ENCODE results near the gene RAB6B.

RAB6B gene

DNA sequence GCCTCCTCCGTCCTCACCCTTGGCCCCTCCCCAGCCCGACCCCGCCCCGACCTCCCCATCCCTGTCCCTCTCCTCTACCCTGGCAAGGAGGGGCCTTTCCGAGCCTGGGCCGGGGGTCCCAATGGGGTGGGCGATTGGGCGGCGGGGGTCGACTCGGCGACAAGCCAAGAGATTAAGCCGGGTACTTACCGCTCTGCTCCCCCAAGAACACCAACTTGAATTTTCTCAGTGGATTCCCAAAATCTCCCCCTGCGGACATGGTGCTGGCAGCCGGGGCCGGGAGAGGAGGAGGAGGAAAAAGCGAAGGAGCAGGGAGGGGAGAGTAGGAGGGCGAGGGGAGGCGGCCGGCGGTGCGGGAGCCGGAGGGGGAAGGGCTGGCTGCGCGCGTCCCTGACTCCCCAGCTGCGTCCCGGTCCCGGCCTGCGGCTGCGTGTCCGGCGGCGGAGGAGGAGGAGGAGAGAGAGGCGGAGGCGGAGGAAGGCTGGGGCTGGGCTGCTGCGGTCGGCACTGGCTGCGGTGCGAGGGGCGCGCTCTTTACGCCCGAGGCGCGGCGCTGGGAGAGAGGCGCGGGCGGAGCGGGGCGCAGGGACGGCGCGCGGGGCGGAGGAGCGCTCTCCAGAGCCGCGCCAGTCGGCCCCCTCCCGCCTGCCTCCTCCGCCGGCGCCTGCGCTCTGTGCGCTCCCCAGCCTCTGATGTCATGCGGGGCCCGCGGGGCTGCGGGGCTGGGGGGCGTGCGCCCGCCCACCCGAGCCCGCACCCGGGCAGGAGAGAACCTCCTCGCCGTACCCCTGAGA lies at the start of gene RAB6B:
RAB6B (minus strand) TSS at position 675 of the 794 bp plus-strand sequence; CDS start at position 259, 416 bp downstream.
- no peak for DNase-seq

GRCh38 chr3:133944641-133945380 lies 49.1 kb upstream of the RAB6B start:
- DNase-seq, result no peak

- DNase-seq, result no peak
Measured at GRCh38 chr3:133944181-133944580, 48.5 kb upstream of the RAB6B start.

GRCh38 chr3:133943639-133944141 lies 48.0 kb upstream of the RAB6B start:
- no peak for DNase-seq

- DNase-seq, result no peak
Measured at GRCh38 chr3:133943031-133943535, 47.4 kb upstream of the RAB6B start.

DNA sequence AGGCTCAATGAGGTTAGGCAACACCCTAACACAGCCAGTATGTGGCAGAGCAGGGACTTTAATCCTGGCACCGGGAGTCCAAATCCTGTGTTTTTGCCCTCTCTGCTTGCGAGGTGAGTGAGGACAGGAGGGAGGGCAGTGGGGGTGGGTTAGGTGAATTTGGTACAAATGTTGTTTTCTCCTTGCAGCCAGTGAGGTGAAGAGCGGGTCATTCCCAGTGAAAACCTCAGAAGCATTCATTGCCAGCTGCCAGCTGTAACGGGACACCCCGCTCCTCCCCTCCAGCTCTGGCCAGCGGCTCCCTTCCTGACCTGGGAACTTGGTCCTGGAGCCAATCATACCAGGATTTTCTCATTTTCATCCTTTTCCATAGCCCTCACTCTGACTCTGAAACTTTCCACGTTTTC lies 45.7 kb upstream of the RAB6B start:
- DNase-seq, result no peak

- no peak for DNase-seq
Measured at GRCh38 chr3:133940536-133940935, 44.9 kb upstream of the RAB6B start.

DNA sequence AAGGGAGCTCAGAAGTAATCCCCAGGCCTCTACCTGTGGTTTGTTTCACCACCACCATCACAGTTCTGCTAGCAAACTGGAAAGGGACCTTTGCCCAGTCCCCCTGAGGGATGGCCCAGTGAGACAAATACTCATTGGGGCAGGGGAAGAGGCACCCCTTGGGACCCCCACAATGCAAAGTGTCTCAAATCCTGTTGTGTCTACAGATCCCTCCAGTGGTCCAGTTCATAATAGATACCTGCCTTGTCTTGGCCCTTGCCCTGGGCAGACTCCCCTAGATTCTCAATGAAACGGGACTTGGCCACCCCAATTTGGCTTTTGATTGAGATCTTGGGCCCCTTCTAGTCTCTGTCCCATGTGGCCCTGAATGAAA lies 43.8 kb upstream of the RAB6B start:
- no peak for DNase-seq

- no peak for DNase-seq
Measured at GRCh38 chr3:133938770-133939462, 43.2 kb upstream of the RAB6B start.

- DNase-seq, result no peak
Measured at GRCh38 chr3:133937756-133938601, 42.3 kb upstream of the RAB6B start.

DNA sequence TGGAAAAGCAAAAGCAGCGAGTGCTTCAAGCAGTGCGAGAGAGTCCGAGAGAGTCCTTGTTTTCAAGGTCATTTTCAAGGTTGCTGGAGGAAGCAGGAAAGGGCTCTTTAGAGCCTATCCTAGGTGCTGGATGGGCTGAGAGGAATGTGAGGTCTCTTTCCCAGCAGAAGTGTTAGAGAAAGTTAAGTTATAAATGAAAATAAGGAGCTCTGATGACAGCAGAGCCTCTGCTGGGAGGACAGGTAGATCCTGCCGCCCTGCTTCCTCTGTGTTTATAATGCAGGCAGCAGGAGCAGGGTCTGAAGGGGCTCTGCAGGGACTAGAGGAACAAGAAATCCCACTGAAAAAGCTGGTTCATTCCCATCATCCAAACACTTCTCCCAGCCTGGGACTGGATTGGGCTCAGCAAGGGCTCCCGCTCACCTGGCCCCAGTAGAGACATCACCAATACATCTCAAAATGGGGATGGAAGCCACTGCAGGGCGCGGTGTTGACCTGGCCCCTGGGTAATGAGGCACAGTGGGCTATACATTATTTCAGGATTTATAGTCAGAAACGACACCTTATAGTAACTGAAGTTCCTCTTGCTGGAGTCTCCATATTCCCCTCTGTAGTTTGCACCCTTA lies 41.5 kb upstream of the RAB6B start:
- DNase-seq, result no peak

DNA sequence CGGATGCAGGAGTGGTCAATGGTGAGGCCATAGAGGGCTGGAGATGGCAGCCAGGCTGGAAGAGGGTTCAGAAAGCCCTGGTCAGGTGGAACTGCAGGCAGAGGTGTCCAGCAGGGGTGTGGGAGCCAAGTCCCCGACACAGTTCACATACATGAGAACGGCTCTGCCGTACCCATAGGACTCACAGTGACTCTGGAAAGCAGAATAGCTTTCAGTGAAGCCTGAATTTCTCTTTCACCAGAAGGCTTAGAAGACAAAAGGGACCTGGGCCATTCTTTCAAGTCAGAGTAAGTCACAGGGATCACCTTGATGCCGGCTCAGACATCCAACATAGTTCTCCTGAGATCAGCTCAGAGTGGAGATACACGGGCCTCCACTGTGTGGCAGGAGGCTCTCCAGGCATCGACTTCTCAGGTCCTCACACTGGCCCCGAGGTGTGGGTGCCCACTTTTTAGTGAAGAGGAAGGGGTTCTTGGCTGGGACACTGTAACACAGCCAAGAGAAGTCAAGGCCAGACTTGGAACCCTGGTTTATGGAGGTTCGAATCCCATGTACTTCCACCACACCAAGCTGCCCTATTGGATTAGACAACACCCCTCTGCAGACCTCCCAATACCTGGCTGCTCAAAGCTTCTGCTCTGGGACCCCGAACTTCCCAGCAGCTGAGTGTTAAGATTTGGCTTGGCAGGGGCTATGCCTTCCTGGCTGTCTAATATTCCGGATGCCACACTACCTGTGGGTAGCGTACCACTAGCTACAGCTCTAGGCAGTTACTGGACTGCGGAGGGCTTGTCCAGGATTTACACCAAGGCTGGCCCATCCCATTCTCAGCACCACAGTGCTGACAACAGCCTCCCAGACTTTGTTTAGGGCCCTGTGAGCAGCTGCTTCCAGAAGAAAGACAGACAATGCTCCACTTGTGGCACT lies 40.4 kb upstream of the RAB6B start:
- no peak for DNase-seq

GRCh38 chr3:133934996-133935842 lies 39.5 kb upstream of the RAB6B start:
- DNase-seq, result no peak

GRCh38 chr3:133934073-133934970 lies 38.6 kb upstream of the RAB6B start:
- no peak for DNase-seq

DNA sequence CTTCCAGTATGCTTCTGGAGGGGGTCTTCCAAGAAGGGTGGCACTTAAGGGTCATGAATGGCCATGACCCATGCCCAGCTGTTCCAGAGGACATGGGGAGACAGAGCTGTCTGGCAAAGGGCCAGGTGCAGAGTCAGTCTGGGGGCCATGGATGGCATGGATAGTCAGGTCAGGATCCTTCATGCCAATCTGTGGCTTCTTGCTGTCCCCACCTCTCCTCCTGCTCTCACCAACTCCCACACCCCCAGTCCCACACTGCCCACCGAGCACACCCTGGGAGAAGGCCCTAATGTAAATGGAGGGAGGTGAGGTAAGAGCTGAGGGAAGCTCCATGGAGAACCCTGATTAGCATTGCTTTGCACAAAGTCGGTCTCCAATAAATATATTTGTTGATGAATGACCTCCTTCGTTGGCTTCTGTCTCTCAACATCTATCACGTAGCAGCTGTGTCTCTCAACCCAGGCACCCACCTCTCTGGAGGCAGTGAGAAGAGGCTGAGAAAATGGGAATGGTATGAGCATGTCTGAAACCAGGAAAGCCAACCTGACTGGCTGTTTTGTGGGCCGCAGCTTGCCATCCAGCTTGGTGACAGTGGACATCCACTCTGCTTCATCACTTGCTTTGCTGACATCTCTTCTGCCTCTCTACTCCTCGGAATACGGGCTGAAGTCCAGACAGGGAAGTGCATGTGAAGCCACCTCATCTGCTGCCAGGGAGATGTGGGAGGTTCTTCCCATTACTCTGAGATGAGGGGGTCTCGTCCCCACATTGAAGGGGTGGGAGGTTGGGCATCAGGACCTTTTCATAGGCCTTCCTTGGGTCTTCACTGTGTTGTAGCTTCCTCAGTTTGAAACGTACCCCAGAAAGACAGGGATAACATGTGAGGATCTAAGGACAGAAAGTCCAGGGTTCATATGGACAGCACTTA lies 37.7 kb upstream of the RAB6B start:
- no peak for DNase-seq

GRCh38 chr3:133932009-133932408 lies 36.3 kb upstream of the RAB6B start:
- DNase-seq, result no peak

DNA sequence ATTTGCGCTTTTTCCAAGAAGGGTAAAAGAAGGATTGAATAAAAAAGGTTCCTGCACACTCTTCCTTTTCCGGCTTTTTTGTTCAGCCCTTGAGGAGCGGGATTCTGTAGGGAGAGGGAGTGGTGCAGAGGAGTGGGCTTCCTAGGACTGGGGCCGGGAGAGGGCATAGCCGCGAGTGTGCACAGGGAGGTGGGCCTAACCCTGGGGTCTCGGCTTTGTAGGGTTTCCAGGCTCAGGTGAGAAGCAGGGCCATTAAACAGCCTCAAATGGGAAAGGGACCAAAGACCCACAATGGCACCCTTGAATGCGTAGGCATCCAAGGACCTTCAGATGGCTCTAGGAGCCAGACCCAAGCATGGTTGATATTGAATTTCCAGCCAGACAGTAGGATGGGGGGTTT lies 35.4 kb upstream of the RAB6B start:
- DNase-seq, result no peak

Measured in CD4-positive, alpha-beta T cell treated with Interleukin-17A for 4 hours (primary cell).